Esophagus squamous epithelium (tissue), 5 donors: ENCODE data around the gene ARTN. TPM values are rescaled to one million over a fixed set of nuclear protein-coding genes. Genes with fewer than 3 reads are reported as not detected.

Experiments
- DNase-seq: peaks from one replicate; lab custom pipeline; 2025; lab: John Stamatoyannopoulos, UW
- H3K27ac ChIP-seq, 4 donors: fragments of 200-600 bp; sonication (generic); one replicate each; pipeline ENCODE4 v1.5.1; 2016 to 2019; ENCODE audit warnings: mild to moderate bottlenecking in 1 of 4
- H3K27me3 ChIP-seq, 4 donors: fragments of 200-600 bp; sonication (generic); 1 replicate in 3 of 4; 2 replicates in 1 of 4; pipeline versions ENCODE4 v1.5.1 to v1.6.0; 2017 to 2021; ENCODE audit warnings: antibody characterized with exemption in 1 of 4
- H3K36me3 ChIP-seq, 3 donors: fragments of 200-600 bp; sonication (generic); one replicate each; pipeline ENCODE4 v1.5.1; 2016 to 2019
- H3K4me1 ChIP-seq, 3 donors: fragments of 200-600 bp; sonication (generic); one replicate each; pipeline ENCODE4 v1.5.1; 2017 to 2019
- H3K4me3 ChIP-seq, 4 donors: fragments of 200-600 bp; sonication (generic); 1 replicate in 3 of 4; 2 replicates in 1 of 4; pipeline ENCODE4 v1.5.1; 2016 to 2019; ENCODE audit warnings: mild to moderate bottlenecking in 2 of 4, moderate library complexity in 1 of 4
- H3K9me3 ChIP-seq, 3 donors: fragments of 200-600 bp; sonication (generic); one replicate each; pipeline ENCODE4 v1.5.1; 2016 to 2019
- CTCF ChIP-seq, 6 experiments: fragments of 450-650 bp in 4 of 6; fragments of 200-600 bp in 2 of 6; sonication (generic) in 2 of 6; IDR thresholded peaks; one replicate each; pipeline ENCODE4 v1.5.1; 2016 to 2019; ENCODE audit warnings: antibody characterized with exemption in 6 of 6, mild to moderate bottlenecking in 4 of 6, moderate library complexity in 4 of 6
- POLR2A ChIP-seq, 4 donors: fragments of 450-650 bp; IDR thresholded peaks; one replicate each; pipeline ENCODE4 v1.6.1; 2017; ENCODE audit warnings: antibody characterized with exemption in 4 of 4, mild to moderate bottlenecking in 4 of 4, moderate library complexity in 3 of 4
- WGBS, 2 donors: methylation state at CpG; one replicate each; pipeline ENCODE4 v1.1.5; 2018; 5-methylcytosine and 5-hydroxymethylcytosine counted together
- intact Hi-C: fragments of 100-400 bp; cut with DNase I; formaldehyde crosslinking; loops from one replicate; pipeline ENCODE4 v1.15.0; 2022
- total RNA-seq, 4 donors: library from RNA; depleted of rRNA; stranded (reverse); fragments of >200 nt; gene quantifications; one replicate each; pipeline ENCODE4 v1.1.0, GENCODE V29; 2016
- donor health status: DM: yes; HTN: yes; CAD: no.

ARTN gene
- total RNA-seq, 4 donors from 2014 or later, result 0.68 to 12.9 (median 4.0) TPM

- peaks cover 0 to 51% (median 19%) of the 10 kb centered on the region in 3 donors for H3K36me3 ChIP-seq
- TF ChIP-seq POLR2A (IDR thresholded peaks at IDR 0.05), result no peak
- no peak for TF ChIP-seq CTCF (IDR thresholded peaks at IDR 0.05)
- H3K9me3 ChIP-seq, result no peaks in the 10 kb centered on the region
- intact Hi-C loops, result no loop called here
- H3K4me3 ChIP-seq, result no peak overlapping the region
- no peak for DNase-seq
- H3K4me1 ChIP-seq, result peaks cover 10 to 36% (median 13%) of the 10 kb centered on the region in 3 donors
- H3K27me3 ChIP-seq, result no peaks in the 10 kb centered on the region
- 46 to 68% methylated on average over 5 to 8 of the region's 8 CpGs for WGBS, 2 donors
- no peak overlapping the region for H3K27ac ChIP-seq
These were observed 19.2 kb downstream of the ARTN start for GRCh38 chr1:43952731-43953346.

GRCh38 chr1:43953361-43953760, 19.8 kb downstream of the ARTN start:
- TF ChIP-seq CTCF (IDR thresholded peaks at IDR 0.05), result no peak
- no peak for TF ChIP-seq POLR2A (IDR thresholded peaks at IDR 0.05)
- no peak for DNase-seq
- Histone ChIP-seq H3K27ac (no peak overlapping the region), H3K4me1 (peaks cover 5 to 31% (median 8%) of the 10 kb centered on the region in 3 donors), H3K27me3 (no peaks in the 10 kb centered on the region), H3K36me3 (peaks cover 5 to 56% (median 20%) of the 10 kb centered on the region in 3 donors), H3K4me3 (no peak overlapping the region), H3K9me3 (no peaks in the 10 kb centered on the region)
- intact Hi-C loops, result no loop called here
- WGBS, 2 donors, result 80 to 84% methylated on average over 3 of the region's 3 CpGs

GRCh38 chr1:43954036-43954435, 20.4 kb downstream of the ARTN start:
- peaks cover 0 to 24% (median 3%) of the 10 kb centered on the region in 3 donors for H3K4me1 ChIP-seq
- H3K36me3 ChIP-seq, result peaks cover 12 to 63% (median 20%) of the 10 kb centered on the region in 3 donors
- H3K4me3 ChIP-seq, result no peak overlapping the region
- 90 to 94% methylated on average over 2 of the region's 5 CpGs for WGBS, 2 donors
- intact Hi-C loops, result no loop called here
- DNase-seq, result no peak
- H3K27me3 ChIP-seq, result no peaks in the 10 kb centered on the region
- no peak overlapping the region for H3K27ac ChIP-seq
- TF ChIP-seq POLR2A (IDR thresholded peaks at IDR 0.05), result no peak
- TF ChIP-seq CTCF (IDR thresholded peaks at IDR 0.05), result no peak
- no peaks in the 10 kb centered on the region for H3K9me3 ChIP-seq

GRCh38 chr1:43956234-43956633, 22.6 kb downstream of the ARTN start:
- peaks cover 0 to 19% (median 3%) of the 10 kb centered on the region in 3 donors for H3K4me1 ChIP-seq
- DNase-seq, result no peak
- intact Hi-C loops, result no loop called here
- no peak for TF ChIP-seq POLR2A (IDR thresholded peaks at IDR 0.05)
- TF ChIP-seq CTCF (IDR thresholded peaks at IDR 0.05), result no peak
- 86 to 98% methylated on average over 1 to 4 of the region's 8 CpGs for WGBS, 2 donors
- H3K9me3 ChIP-seq, result no peaks in the 10 kb centered on the region
- H3K4me3 ChIP-seq, result no peak overlapping the region
- peaks cover 15 to 69% (median 20%) of the 10 kb centered on the region in 3 donors for H3K36me3 ChIP-seq
- H3K27me3 ChIP-seq, result no peaks in the 10 kb centered on the region
- H3K27ac ChIP-seq, result no peak overlapping the region

- Histone ChIP-seq H3K4me3 (no peak overlapping the region), H3K36me3 (peaks cover 15 to 82% (median 20%) of the 10 kb centered on the region in 3 donors), H3K27ac (no peak overlapping the region), H3K9me3 (no peaks in the 10 kb centered on the region), H3K27me3 (no peaks in the 10 kb centered on the region), H3K4me1 (peaks cover 0 to 10% (median 3%) of the 10 kb centered on the region in 3 donors)
- TF ChIP-seq POLR2A (IDR thresholded peaks at IDR 0.05), result no peak
- no peak for TF ChIP-seq CTCF (IDR thresholded peaks at IDR 0.05)
- intact Hi-C loops, result no loop called here
- whole genome bisulfite sequencing, 2 donors, result 53 to 59% methylated on average over 2 of the region's 7 CpGs
- no peak for DNase-seq
These were observed 23.9 kb downstream of the ARTN start for GRCh38 chr1:43957407-43958040.
